22Rv1 (cell line): ENCODE measurements around the gene CNTN5.

Source experiments
- CTCF ChIP-seq: fragments of 450-650 bp; IDR thresholded peaks from 2 replicates; pipeline ENCODE4 v1.5.1; 2017; ENCODE audit warnings: mild to moderate bottlenecking
- ZFX ChIP-seq: fragments of 450-650 bp; IDR thresholded peaks from 2 replicates; pipeline ENCODE4 v1.6.1; 2017; ENCODE audit warnings: antibody characterized with exemption, borderline replicate concordance

DNA sequence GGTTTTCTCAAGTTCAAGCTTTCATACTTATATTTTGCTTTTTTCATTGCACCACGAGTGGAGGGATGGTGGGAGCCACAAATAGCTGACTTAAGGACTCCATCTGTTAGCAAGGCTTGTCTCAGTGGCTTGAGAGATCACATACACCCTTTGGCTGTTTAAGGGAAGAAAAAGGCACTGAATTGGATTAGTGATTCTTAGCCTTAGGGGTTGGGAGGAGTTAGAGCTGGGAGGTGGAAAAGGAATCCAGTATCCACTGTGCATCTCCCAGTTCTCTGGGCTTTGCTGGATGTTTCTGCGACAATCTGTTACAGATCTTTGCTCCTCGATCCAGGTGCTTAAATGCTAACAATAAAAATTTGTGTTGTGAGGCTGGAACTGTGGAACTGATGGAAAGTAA is 593.6 kb downstream of the CNTN5 start:
- TF ChIP-seq CTCF: no peak
- TF ChIP-seq ZFX: no peak
